Ureter (tissue), 1 donor: ENCODE data around the gene TTF1. TPM values are rescaled to one million over a fixed set of nuclear protein-coding genes. Genes with fewer than 3 reads are reported as not detected.
"Not testable (repeated sequence)": the region's sequence is repeated elsewhere in the genome, so short reads cannot be mapped to it uniquely, and the experiment has no call there.

Experiments
- DNase-seq: peaks from one replicate; pipeline ENCODE4 v3.0.0-alpha.2; 2020; ENCODE audit warnings: low spot score
- total RNA-seq: library from RNA; stranded (reverse); gene quantifications from one replicate; pipeline ENCODE4 v1.2.4, GENCODE V29; 2023
- donor health status: DM: yes; HTN: yes; CAD: no.

The TTF1 gene
- total RNA-seq, 1 donor from 2014 or later = 13.1 TPM

DNA sequence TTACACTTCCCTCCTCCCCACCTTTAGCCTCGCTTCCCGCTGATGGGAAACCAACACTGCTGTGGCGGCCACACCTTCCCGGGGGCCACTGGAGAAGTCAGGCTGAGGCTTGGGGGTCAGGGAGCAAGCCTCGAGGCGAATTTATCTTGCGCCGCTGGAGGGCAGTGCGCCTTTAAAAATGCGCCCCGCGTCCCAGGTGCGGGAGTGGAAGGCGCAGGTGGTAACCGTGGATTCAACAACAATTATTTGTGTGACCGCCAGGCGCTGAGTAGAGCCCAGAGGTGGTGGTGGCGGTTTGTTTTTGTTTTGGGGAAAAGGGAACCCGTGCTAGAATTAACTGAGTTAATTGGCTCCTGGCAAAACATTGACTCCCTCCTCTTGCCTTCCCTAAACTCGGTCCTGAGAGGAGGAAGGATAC lies 4.5 kb upstream of the TTF1 start:
- DNase-seq = peak; percentile 62

DNA sequence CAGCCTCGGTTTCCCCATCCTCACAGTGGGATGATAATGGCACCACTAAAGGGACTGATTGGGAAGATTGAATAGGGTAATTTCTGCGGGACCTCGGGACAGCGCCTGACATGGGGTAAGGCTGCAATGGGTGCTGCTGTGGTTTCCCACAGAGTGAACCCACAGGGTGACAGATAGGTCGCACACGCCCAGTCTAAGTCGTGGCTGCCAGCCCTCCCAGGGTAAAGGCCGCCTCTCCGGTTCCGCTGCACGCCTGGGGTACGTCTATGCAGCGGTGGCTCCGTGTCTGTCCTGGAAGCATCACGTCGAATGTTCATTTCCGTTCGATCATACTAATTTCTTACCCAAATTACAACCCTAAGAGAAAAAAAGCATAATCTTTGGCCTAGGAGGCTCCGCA lies 4.0 kb upstream of the TTF1 start:
- DNase-seq = no peak

DNA sequence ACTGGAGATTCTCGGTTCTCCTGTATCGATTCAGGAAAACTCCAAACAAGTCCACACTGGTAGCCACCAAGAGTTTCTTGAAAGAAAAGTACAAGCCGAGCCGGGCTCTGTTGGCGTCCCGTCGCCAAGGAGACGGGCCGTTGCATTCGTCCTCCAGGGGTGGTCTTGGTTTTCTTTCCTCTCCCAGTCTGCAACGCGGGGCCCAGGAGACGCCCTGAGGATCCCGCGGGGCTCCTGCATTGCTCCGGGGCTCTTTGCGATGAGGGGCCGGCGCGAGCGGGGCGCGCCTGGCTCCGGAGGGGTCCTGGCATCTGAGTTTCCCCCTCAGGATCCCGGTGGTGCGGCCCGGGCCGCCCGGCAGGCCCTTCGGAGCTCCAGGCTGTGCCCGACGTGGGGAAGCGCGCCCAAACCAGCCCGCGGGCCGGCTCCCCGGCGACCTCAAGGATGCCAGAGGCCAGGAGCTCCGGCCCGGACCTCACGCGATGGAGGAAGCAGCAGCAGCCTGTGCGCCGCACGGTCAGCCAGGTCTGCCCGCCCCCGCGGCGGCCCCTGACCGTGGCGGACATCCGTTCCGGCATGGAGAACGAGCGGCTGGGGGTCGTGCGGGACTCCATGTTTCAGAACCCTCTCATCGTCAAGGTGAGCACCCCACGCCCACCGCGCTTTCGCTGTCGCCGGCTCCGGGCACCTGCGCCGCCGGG lies 3.3 kb upstream of the TTF1 start, which contains the start of gene CFAP77:
Gene CFAP77, plus strand, starts transcription at position 384 of the 701 bp plus-strand sequence. Its CDS starts 61 bp downstream, at position 445.
- DNase-seq = peak; percentile 51

DNA sequence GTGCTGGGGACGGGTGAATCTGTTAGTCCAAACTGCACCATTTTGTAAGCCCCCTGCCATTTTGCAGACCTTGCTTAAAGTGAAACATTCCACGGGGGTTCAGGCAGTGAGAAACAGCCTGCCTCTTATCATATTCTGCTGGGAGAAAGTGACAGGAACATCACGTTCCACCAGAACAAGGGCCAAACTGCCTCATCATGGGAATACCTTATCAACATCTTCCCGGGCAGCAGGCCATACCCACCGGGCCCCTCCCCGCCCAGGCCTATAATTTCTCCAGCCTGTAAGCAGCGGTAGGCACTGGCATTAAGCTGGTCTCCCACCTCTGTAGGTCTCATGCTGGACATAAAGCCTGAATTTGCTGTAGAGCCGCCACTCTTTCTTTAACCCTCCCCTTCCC lies 1.9 kb upstream of the TTF1 start:
- DNase-seq = no peak

DNA sequence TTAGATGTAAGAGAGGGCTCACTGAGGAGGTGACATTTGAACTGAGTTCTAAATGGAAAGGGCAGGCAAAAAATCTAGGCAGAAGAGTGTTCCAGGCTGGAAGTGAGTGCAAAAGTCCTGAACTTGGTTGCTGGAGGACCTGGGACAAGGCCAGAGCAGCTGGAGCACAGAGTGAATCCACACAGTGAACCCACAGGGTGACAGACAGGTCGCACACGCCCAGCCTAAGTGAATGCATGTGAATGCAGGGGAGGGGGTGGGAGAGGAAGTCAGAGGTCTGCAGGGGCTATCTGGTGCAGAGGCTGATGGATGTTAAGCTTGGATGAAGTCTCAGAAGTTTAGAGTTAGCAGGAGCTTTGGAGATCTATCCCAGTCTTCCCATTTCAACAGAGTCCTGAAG lies 556 bp upstream of the TTF1 start:
- DNase-seq = no peak

DNA sequence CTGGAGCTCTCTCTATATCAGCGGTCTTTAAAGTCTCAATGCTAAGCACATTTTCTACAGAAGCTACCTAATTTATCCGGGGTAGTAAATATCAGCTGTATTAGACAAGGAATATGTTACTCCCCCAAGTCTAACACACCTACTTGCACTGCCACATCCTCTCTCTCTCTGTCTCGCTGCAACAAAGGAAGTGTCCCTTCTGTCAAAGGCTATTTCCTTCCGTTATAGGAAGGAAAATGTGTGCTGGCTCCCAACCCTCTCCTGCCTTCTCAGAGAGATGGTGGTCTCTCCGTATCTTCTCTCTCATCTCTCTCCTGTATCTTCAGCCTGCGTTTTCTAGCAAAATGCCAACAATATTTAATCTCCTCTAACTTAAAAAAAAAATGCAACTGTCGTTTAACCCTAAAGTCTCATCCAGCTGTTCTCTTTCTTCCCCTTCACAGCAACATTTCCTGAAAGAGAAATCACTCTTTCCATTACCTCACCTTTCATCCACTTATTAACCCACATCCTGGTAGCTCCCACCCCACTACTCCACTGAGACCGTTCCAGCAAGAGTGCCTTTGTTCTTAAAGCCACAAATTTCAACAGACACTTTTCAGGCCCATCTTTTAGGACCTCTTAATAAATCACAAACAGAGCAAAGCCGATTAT lies 2.3 kb downstream of the TTF1 start:
- no peak for DNase-seq

DNA sequence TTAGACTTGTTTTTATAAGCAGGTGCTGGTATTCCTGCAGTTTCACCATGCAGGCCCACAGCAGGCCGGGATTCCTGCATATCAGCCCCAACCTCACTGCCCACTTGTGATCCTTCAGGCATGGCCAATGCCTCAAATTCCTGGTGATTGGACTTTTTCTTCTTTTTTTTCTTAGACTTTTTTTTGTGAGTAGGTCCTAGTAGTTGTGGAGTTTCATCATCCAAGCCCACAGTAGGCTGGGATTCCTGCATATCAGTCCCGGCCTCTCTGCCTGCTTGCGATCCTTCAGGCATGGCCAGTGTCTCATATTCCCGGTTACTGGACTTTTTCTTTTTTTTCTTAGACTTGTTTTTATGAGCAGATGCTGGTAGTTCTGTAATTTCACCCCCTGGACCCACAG lies 4.8 kb downstream of the TTF1 start:
- DNase-seq = no peak

DNA sequence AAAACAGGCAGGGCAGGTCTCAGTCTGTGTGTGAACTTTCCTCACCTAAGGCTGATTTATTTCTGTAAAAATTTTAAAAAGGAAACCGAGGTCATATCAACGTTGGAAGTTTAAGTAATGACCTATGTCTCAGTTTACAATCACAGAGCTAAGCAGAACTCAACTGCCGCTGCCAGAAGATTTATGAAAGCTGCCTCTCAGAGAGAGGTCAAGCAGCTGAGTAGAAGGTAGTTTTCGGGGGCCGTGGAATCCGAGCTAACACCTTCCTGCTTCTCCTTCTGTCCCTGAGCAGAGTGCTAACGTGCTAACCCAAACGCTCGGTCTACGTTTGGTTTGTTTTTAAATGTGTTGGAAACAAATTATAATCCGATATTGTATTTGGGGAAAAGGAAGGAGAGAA lies 11.1 kb downstream of the TTF1 start:
- no peak for DNase-seq

DNA sequence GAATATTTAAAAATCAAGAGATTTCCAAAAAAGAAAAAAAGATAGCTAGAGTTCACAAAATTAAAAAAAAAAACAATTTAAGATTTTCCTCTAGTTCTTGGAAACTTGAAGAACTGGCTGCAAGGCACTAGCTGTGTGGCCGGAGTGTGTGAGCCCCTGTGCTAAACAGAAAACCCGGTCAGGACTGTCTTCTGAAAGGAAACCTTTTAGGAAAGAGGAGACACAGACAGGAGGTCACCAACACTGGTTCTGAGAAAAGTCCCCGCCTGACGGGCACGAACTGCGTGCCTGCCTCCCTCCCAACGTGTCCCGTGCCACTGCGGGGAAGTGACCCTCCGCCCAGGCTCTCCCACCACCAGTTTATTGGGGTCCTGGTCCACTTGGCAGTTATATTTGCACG lies 15.2 kb downstream of the TTF1 start:
- no peak for DNase-seq

DNA sequence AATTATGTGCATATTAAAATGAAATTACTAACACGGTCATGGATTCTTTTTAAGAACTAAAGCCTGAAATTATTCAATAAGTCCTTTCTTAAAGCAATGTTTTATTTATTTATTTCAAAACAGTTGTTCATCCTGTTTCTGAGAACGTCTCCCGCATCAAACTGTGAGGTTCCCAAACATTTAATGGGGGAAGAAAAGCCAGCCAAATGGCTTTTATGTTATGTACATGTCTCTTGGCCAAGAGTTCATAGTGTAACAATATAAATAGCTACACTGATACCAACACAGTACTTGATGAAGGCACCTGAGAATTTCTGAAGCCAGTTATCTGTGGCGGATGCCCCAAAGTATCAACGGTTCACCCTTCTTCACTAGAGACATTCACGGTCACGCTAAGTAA lies 15.7 kb downstream of the TTF1 start:
- DNase-seq = no peak

DNA sequence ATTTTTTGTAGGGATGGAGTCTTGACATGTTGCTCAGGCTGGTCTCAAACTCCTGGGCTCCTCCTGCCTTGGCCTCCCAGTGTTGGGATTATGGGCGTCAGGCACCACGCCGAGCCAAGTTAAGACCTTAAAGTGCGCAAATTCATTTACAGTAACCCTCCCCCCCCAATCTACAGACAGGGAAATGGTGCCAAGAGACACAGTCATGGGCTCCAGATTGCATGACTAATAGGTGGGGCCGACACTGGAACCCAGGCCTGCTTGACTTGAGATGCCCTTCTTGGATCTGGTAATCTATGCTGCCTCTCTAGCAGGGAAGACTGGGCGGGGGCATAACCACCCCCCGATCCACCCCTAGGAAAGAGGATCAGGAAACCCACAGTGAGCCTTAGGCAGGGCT lies 19.5 kb downstream of the TTF1 start:
- DNase-seq = no peak

DNA sequence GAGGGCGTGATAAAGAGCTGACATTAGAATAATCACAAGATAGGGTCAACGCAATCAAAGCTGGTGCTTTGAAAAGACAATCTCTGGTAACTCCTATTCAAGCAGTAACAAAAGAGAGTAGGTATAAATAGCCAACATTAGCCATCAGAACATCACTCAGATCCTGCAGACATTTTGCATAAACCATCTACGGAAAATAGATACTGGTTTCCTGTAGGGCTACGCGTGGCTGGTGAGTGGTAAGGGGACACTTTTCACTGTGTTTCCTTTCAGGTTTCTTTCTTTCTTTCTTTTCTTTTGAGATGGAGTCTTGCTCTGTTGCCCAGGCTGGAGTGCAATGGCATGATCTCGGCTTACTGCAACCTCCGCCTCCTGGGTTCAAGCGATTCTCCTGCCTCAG lies 22.3 kb downstream of the TTF1 start:
- no peak for DNase-seq

DNA sequence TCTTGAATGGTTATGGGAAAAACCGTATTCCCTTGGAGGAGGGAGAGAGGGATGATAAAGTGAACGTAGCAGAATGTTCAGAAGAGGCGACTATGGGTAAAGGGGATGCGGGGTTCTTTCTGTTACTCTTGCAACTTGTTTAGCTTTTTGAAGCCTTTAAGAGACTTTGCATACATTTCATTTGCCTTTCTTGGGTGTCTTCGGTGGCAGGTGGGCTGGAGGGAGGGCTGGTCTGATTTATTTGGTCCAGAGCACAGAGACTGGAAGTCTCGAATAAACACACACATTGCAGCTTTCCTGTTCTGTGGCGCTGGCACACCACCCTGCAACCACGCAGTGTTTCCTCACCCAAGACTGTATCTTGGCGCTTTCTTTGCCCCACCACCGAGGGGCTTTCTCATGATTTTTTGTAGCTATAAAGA lies 23.2 kb downstream of the TTF1 start:
- no peak for DNase-seq

DNA sequence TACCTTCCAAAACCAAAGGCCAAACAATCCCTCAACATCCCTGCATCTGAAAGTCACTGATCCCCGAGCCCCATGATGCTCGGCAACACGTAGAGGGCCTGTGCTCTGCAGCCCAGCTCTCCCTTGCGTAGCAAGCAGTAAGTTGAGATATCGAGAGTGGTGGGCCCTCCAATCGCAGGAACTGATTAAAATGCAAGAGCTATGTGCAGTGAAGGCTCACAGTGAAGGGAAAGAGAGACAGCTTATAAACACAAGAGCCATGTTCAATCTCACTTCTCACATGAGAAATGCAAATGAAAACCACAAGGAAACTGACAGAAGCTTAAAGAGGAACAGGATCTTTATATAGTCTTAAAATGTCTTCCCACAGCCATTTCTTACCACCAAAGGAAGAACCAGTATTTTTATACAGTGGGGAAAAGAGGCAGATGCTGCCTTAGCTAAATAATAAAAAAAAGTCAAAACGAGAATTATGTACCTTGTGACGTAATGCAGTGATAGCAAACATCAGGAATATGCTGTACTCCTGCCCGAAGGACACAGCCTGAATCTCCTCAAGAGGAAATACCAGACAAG lies 24.6 kb downstream of the TTF1 start:
- no peak for DNase-seq

DNA sequence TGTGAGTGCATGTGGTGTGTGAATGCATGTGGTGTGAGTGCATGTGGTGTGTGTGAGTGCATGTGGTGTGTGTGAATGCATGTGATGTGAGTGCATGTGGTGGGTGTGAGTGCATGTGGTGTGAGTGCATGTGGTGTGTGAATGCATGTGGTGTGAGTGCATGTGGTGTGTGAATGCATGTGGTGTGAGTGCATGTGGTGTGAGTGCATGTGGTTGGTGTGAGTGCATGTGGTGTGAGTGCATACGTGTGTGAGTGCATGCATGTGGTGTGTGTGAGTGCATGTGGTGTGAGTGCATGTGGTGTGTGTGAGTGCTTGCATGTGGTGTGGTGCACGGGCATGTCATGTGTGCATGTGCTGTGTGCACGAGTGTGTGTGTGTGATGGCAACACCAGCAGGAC lies 28.2 kb downstream of the TTF1 start:
- not testable (repeated sequence) for DNase-seq

DNA sequence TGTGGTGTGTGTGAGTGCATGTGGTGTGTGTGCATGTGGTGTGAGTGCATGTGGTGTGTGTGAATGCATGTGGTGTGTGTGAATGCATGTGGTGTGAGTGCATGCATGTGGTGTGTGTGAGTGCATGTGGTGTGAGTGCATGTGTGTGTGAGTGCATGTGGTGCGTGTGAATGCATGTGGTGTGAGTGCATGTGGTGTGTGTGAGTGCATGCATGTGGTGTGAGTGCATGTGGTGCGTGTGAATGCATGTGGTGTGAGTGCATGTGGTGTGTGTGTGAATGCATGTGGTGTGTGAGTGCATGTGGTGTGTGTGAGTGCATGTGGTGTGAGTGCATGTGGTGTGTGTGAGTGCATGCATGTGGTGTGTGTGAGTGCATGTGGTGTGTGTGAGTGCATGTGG lies 28.9 kb downstream of the TTF1 start:
- not testable (repeated sequence) for DNase-seq

DNA sequence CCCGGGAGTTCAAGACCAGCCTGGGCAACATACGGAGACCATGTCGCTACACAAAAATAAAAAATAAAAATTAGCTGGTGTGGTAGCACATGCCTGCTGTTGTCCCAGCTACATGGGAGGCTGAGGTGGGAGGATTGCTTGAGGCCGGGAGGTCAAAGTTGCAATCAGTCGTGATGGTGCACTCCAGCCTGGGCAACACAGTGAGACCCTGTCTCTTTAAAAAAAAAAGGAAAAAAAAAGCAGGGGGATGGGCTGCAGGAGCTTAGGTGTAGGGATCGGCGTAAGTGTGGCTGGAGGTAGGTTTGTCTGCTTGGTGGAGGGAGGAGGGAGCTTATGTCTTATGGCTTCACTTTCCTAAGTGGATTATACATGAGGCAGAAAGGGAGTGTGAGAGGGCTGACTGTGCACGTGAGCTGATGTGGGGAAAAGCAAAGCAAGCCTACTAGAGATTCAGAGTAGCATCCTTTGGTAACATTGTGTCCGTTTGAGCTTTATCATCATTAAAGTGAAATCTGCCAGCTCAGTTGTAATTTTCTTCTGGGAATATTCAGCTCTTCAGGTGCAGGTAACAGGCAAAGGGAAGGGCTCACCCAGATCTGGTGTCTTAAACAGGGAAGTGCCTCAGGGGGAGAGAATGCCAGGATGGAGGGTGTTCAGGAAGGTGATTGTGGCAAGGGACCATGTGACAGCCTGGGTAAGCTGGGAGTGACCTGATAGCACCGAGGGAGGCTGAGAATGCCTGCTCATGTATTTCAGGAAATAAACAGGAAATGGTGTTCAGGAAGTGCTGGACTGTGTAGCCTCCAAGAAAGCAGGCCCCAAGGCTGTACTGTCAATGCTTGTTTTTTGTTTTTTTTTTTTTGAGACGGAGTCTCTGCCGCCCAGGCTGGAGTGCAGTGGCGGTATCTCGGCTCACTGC lies 34.2 kb downstream of the TTF1 start:
- peak; percentile 75 for DNase-seq

DNA sequence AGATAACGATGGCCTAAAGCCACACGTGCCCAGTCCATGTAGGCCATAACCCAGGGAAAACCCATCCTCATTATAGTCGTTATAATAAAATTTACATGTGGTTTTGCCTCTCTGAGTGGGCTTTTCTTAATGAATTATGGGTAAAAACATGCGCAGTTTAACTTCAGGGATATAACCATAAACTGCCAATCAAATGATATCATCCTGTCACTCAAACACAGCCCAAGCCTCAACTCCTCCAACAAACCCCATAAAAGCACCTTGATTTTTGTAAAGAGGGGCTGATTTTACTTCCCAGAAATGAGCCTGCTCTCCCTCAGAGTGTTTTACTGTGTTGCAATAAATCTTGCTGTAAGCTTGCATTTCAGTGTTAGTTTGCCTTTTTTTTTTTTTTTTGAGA lies 36.0 kb downstream of the TTF1 start:
- no peak for DNase-seq

DNA sequence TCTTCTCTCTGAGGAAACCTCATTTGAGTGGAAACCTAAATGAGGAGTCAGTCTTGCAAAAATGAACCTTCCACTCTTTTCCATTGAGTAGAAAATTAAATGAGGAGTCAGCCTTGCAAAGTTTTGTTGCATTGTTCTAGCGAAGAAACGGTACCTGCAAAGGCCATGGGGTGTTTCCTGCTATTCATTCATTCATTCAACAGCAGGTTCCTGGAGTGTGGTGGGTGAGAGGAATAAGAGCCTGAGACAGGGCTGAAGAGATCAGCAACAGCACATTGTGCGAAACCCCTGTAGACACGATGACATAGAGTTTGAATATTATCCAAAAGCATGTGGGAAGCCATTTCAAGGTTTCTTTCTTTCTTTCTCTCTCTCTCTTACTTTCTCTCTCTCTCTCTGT lies 37.2 kb downstream of the TTF1 start:
- DNase-seq = no peak

DNA sequence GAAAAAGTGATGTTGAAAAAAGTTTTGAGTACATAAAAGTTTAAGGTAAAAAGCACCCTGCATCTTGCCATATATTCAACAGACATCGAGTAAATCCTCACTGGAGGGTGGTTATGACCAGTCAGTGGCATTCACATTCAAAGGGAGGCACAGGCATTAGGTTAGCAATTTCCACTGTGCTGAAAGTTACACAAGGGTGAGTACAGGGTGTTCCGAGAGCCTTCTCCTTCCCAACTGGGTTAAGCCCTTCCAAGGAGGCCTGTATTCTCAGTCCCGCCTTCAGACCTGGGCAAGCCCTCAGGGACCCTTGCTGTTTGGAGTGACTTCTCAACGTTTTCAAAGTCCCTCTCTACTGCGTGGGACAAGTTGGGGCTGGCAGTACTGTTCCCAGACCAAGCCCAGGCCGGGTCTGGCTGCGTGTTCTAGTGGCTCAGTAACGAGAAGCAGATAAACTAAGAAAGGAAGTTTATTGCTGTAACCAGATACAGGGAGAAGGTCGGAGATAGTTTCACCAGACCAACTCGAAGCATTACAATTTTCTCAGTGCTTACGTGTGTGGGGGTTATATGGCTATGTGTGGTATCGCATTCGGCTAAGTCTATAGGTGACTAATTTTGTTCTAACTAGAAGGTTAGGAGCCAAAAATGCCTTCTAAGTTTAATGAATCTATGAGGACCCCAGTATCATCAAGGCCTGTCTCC lies 38.9 kb downstream of the TTF1 start:
- DNase-seq = peak; percentile 50

DNA sequence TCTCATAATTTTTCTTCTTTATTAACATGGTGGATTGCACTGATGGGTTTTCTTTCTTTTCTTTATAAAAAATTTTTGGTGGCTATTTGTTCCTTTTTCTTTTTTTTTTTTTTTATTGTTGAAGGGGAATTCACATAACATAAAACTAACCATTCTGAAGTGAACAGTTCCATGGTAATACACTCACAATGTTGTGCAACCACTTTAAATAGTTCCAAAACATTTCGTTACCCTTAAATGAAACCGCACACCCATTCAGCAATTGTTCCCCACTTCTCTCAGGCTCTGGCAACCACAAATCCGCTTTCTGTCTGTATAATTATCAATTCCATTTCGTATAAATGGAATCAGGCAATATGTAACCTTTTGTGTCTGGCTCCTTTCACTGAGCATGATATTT lies 40.2 kb downstream of the TTF1 start:
- no peak for DNase-seq

DNA sequence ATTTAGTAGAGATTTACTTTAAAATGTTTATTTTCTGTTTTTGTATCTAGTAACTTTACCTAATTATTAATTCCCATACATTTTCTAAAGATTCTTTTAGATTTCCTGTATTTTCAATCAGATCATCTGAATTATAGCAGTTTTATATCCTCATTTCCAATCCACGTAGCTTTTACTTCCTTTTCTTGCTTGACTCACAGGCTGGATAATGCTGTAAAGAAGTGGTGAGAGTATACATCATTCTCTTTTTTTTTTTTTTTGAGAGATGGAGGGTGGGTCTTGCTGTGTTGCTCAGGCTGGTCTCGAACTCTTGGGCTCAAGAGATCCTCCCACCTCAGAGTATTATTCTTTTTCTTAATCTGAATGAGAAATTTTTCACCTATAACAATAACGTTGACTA lies 40.7 kb downstream of the TTF1 start:
- no peak for DNase-seq
